GM21529 (cell line): ENCODE data around the gene HES7.
"Not testable (repeated sequence)": the region's sequence is repeated elsewhere in the genome, so short reads cannot be mapped to it uniquely, and the experiment has no call there.

Source experiments
- ATAC-seq: cut with Tn5 transposase; IDR thresholded peaks from one replicate; pipeline ENCODE4 v1.9.1; 2021; ENCODE audit not compliant: unreplicated experiment

The HES7 gene

DNA sequence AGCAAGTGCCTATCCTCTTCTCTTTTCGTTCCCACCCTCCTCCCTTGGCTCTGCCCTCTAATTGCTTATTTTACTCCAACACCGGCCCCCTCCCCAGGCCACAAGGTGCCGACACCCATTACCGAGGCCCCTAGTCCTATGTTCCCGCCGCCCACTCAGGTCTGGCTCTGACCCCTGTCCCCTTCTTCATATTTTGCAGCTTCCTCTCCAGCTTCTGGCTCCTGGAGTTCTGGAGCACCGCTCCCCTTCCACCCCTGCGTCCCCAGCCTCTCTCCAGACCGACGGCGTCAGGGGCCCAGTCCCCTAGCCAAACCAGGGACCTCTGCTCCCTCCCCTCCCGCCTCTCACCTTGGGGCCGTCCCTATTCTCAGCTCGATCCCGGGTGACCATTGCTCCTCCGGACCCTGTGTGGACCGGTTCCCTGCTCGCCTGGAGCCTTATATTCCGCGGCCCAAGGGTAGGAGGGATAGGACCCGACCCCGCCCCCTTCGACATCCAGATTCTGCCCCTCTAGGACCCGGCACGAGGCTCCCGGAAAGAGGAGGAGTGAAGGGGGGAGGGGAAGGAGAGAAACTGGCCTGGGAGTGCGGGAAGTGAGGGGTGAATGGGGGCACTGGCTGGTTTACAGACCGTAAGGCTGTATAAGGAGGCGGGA, at the start of gene HES7:
Gene HES7 (minus strand): TSS at position 412 of the 655 bp plus-strand sequence. CDS start 22 bp downstream, at position 390.
- no peak for ATAC-seq

- peak; percentile 60 for ATAC-seq
Observed at GRCh38 chr17:8173056-8173870, 49.4 kb upstream of the HES7 start.

- not testable (repeated sequence) for ATAC-seq
Observed at GRCh38 chr17:8170186-8170585, 46.3 kb upstream of the HES7 start.

DNA sequence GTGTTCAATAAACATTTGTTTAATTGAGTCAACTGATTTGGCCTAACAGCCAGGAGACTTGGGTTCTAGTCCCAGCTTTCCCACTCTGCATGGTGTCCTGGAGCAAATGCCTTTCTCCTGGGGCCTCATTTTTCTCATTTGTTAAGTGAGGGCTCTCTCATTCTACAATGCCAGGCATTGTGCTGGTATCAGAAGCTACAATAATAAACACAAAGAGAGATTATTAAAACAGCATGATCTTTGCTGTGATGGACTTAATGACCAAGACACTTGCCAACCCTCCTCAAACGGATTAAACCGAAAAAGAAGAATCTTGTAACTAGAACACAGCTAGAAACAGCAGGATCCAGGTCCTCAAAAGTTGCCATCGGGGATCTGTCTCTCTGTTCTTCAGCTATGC, 43.6 kb upstream of the HES7 start:
- no peak for ATAC-seq

DNA sequence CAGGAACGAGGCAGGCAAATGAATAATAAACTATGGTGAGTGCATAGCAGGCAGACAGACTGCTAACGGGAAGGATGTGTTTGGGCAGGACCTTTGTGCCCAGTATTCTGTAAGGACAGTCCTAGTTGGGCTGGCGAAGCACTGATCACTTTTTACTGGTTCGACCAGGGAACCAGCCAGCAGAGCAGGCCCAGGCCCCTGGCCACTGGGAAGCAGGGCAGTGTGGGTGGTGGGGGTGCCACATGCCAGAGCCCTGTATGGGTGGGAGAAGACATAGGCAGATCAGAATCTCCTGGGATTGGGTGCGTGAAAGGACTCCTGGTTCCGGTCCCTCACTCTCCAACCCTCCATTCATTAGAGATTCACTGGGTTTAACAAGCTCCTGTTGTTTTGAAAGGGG, 42.8 kb upstream of the HES7 start:
- no peak for ATAC-seq

DNA sequence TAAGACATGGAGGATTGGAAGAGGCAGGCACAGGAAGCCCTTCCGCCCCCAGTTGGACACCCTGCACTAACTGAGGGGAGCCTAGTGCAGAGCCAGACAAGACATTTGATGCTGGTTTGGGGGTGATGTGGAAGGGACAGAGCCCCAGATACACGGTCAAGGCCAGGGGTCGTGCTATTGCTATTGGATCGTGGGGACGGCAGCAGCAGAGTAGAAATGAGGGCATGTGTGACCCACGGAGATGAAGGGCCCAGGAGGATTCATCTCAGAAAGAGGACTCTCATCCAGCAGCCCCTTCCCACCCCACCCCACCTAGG, 40.9 kb upstream of the HES7 start:
- no peak for ATAC-seq

- ATAC-seq = no peak
Observed at GRCh38 chr17:8163978-8164814, 40.3 kb upstream of the HES7 start.

DNA sequence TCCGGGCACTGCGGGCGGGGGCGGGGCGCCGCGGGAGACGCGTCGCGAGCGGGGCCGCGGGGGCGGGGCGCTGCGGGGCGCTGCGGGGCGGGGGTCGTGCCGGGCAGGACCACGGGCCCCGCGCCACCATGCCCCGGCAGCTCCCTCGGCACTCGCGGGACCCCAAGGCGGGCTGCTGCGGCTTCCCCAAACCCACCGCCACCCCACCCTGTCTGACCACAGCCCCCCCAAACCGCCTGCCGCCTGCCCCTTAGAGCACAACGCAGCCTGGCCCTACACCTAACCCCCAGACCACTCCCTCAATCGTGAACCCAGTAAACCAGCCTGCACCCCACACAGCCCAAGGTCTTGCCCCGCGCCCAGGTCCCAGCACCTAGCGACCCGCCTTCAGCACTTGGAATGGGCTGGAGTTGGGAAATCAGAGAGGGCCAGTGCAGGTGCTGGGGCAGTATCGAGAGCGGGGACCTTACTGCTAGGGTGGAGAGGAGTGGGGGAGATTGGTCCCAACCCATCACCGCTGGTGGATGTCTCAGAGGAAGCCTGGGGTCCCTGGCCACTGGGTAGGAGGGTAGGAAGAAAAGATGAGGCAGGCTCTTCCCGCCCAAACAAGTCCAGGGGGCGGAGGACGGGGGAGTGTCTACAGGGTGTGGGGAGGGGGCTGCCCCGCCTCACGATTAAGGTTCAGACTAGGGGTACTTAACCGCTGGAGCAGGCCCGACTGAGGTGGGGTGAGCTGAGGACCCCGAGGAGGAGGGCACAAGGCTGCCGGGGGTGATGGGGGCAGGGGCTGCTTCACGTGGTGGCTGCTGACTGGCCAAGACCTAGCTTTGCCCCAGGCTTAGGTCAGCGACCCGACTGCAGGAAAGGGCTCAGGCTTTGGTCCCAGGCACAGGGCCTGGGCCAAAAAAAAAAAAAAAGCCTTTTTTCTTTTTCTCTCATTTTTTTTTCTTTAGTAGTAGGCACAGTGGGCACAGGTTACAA, 39.4 kb upstream of the HES7 start:
- ATAC-seq = no peak

- ATAC-seq = no peak
Observed at GRCh38 chr17:8162233-8162996, 38.5 kb upstream of the HES7 start, which contains the start of gene VAMP2. VAMP2 (minus strand) TSS chr17:8162948; CDS start chr17:8162879, 69 bp downstream.

DNA sequence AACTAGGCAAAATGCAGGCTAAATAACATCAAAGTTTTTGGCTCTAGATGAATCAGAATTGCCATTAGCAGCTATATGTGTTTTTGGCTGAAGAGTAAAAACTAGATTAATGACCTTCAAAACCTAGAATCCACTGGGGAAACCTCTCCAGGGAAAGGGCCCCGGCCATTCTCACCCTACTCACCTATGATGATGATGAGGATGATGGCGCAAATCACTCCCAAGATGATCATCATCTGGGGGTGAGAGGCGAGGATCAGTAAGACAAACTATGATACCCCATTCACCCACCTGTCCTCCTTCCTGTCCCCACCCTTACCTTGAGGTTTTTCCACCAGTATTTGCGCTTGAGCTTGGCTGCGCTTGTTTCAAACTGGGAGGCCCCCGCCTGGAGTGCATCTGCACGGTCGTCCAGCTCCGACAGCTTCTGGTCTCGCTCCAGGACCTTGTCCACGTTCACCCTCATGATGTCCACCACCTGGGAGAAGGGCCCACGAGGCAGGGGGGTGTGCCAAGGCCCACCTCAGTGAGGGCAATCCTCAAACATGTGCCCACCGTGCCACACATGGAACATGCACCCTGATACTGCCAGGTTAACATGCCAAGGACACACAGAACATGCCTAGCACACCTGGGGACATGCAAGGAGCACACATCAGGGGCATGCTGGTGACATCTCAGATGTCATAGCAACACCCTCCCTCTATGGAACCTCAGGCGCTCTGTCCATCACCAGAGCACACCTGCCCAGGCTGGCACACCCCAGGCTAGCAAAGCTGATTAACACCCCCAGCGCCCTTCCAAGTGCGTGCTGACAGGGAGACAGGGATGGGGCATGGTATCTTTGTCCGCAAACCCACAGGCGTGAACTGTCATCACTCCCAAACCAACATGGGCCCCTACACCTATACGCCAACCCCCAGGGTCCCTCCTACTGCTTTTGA, 37.7 kb upstream of the HES7 start:
- no peak for ATAC-seq

- no peak for ATAC-seq
Observed at GRCh38 chr17:8160741-8161221, 36.9 kb upstream of the HES7 start.

GRCh38 chr17:8160224-8160577, 36.3 kb upstream of the HES7 start:
- ATAC-seq = no peak

GRCh38 chr17:8159459-8160223, 35.7 kb upstream of the HES7 start:
- no peak for ATAC-seq

DNA sequence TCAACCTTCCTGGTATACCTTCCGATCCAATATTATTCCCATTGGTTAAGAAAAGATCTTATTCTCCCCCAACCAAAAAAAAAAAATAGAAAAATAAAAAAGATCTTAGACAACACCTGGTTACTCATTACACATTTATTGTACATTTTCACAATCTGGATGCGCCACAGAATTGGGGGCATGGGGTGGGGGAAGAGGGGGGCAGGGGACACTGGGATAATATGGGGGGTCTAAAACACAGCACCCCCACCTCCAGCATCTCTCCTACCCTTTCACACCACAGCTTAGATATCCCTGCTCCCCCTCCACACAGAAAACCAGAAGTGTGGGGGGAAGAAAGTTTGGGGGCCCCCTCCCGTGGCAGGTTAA, 35.1 kb upstream of the HES7 start:
- ATAC-seq = no peak

GRCh38 chr17:8158267-8159031, 34.5 kb upstream of the HES7 start:
- ATAC-seq = no peak

DNA sequence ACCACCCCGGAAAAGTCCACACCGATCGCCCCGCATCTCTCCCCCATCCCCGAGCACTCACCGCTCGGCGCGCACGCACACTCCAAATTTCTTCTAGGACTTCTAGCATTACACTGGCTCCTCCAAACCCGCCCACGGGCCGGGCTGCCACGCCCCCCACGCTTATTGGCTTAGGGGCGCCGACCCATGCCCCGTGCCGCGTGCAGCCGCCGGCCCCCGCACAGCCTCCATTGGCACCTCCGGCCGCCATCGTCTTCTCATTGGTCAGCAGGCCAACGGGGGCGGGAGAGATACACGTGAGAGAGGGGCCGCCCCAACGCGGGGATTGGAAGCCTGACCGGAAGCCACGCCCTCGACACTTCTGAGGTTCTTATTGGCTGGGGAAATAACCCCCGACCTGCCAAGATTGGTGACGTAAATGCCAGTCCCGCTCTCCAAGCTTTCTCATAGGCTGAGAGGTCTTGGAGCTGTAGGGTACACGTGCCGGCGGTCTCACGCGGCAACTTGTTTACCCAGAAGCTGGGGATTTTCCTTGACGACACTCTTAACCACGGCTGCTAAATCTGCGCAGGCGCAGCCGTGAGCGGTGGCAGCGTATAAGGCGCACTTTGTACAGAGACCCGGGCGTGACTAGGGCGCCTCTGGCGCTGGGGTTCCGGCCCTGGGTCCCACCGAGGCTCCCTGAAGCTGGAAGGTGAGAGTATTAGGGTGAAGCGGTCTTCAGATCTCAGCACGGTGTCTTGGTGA, 32.5 kb upstream of the HES7 start:
- ATAC-seq = peak; percentile 69

- no peak for ATAC-seq
Observed at GRCh38 chr17:8155996-8156245, 32.0 kb upstream of the HES7 start.
